ENCODE results near the gene CYP27A1. TPM values are rescaled to one million over a fixed set of nuclear protein-coding genes. Genes with fewer than 3 reads are reported as not detected.

Gene CYP27A1
- total RNA-seq, 3 donors from 2014 or later: 25.6 to 65.0 (median 28.8) TPM

GRCh38 chr2:218810256-218810655, 28.3 kb downstream of the CYP27A1 start:
- Histone ChIP-seq H3K4me1 (peaks cover 4% of the 10 kb centered on the region in 2 donors), H3K27me3 (no peaks in the 10 kb centered on the region), H3K9me3 (no peaks in the 10 kb centered on the region), H3K27ac (no peak overlapping the region), H3K36me3 (peaks cover 8% of the 10 kb centered on the region), H3K4me3 (no peak overlapping the region)
- intact Hi-C loops (cut with DNase I; ENCODE audit: low total_unique reads): no loop called here
- TF ChIP-seq POLR2AphosphoS5 (IDR thresholded peaks at IDR 0.05): no peak
- TF ChIP-seq POLR2A (IDR thresholded peaks at IDR 0.05): no peak
- no peak for TF ChIP-seq CTCF (IDR thresholded peaks at IDR 0.05)
- no peak for DNase-seq (ENCODE audit: low spot score in 2 of 2)

GRCh38 chr2:218811382-218811781, 29.4 kb downstream of the CYP27A1 start:
- no peaks in the 10 kb centered on the region for H3K27me3 ChIP-seq
- no peaks in the 10 kb centered on the region for H3K9me3 ChIP-seq
- peaks cover 14% of the 10 kb centered on the region for H3K36me3 ChIP-seq
- H3K4me3 ChIP-seq: no peak overlapping the region
- no peaks in the 10 kb centered on the region for H3K4me1 ChIP-seq
- no peak for DNase-seq (ENCODE audit: low spot score in 2 of 2)
- no peak overlapping the region for H3K27ac ChIP-seq
- TF ChIP-seq POLR2A (IDR thresholded peaks at IDR 0.05): no peak
- TF ChIP-seq CTCF (IDR thresholded peaks at IDR 0.05): no peak
- no peak for TF ChIP-seq POLR2AphosphoS5 (IDR thresholded peaks at IDR 0.05)
- intact Hi-C loops (cut with DNase I; ENCODE audit: low total_unique reads): no loop called here

GRCh38 chr2:218812096-218812815, 30.3 kb downstream of the CYP27A1 start:
- Histone ChIP-seq H3K36me3 (peaks cover 14% of the 10 kb centered on the region), H3K4me3 (no peak overlapping the region), H3K9me3 (no peaks in the 10 kb centered on the region), H3K27me3 (no peaks in the 10 kb centered on the region), H3K4me1 (no peaks in the 10 kb centered on the region), H3K27ac (no peak overlapping the region)
- TF ChIP-seq CTCF (IDR thresholded peaks at IDR 0.05) (no peak), POLR2A (IDR thresholded peaks at IDR 0.05) (no peak), POLR2AphosphoS5 (IDR thresholded peaks at IDR 0.05) (no peak)
- no peak for DNase-seq (ENCODE audit: low spot score in 2 of 2)
- intact Hi-C loops (cut with DNase I; ENCODE audit: low total_unique reads): no loop called here

GRCh38 chr2:218812861-218813260, 30.9 kb downstream of the CYP27A1 start:
- Histone ChIP-seq H3K4me3 (no peak overlapping the region), H3K4me1 (no peaks in the 10 kb centered on the region), H3K9me3 (no peaks in the 10 kb centered on the region), H3K36me3 (peaks cover 14% of the 10 kb centered on the region), H3K27ac (no peak overlapping the region), H3K27me3 (no peaks in the 10 kb centered on the region)
- TF ChIP-seq POLR2AphosphoS5 (IDR thresholded peaks at IDR 0.05): no peak
- no peak for TF ChIP-seq POLR2A (IDR thresholded peaks at IDR 0.05)
- TF ChIP-seq CTCF (IDR thresholded peaks at IDR 0.05): no peak
- DNase-seq (ENCODE audit: low spot score in 2 of 2): no peak
- intact Hi-C loops (cut with DNase I; ENCODE audit: low total_unique reads): no loop called here

- Histone ChIP-seq H3K27me3 (no peaks in the 10 kb centered on the region), H3K4me3 (no peak overlapping the region), H3K36me3 (peaks cover 14% of the 10 kb centered on the region), H3K27ac (no peak overlapping the region), H3K9me3 (no peaks in the 10 kb centered on the region), H3K4me1 (no peaks in the 10 kb centered on the region)
- TF ChIP-seq POLR2A (IDR thresholded peaks at IDR 0.05) (no peak), CTCF (IDR thresholded peaks at IDR 0.05) (no peak), POLR2AphosphoS5 (IDR thresholded peaks at IDR 0.05) (no peak)
- DNase-seq (ENCODE audit: low spot score in 2 of 2): no peak
- intact Hi-C loops (cut with DNase I; ENCODE audit: low total_unique reads): no loop called here
Measured at GRCh38 chr2:218813771-218814460, 32.0 kb downstream of the CYP27A1 start.
